KOPT-K1 (cell line): ENCODE data around the gene STK24.

Experiments
- H3K27ac ChIP-seq: fragments of 200-600 bp; sonication (generic); 2 replicates; pipeline ENCODE4 v1.5.1; 2016; ENCODE audit warnings: antibody characterized with exemption, mild to moderate bottlenecking, low read depth, low read length; ENCODE audit not compliant: poor library complexity, severe bottlenecking
- H3K36me3 ChIP-seq: fragments of 200-600 bp; sonication (generic); 2 replicates; pipeline ENCODE4 v1.5.1; 2017; ENCODE audit warnings: antibody characterized with exemption, mild to moderate bottlenecking, low read length, moderate library complexity; ENCODE audit not compliant: insufficient read depth
- H3K9me3 ChIP-seq: fragments of 200-600 bp; sonication (generic); 2 replicates; pipeline ENCODE4 v1.5.1; 2017; ENCODE audit warnings: antibody characterized with exemption, low read length, mild to moderate bottlenecking; ENCODE audit not compliant: insufficient read depth, poor library complexity, severe bottlenecking

The STK24 gene

GRCh38 chr13:98478189-98479129 lies 98.4 kb downstream of the STK24 start:
- Histone ChIP-seq H3K27ac (peak overlapping the region; percentile 32), H3K9me3 (no peaks in the 10 kb centered on the region), H3K36me3 (peaks cover 30% of the 10 kb centered on the region)

DNA sequence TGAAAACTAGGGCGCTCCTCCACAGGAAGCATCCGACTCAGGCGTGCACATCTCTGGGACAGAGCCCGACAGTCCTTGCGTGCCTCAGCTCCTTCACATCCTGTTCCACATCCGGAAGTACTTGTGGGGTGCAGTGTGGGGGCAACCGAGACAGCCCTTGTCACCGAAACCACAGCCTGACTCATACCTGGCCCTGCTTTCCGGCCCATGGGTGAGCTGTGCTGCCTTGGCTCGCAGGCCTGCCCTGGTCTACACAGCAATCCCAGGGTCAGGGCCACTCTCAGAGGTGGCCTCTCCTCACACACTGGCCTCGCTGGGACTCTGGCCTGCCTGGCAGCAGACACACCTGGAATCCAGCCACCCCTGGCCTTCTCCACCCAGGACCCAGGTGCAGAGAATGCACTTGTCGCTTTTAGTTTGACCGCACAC lies 100.4 kb downstream of the STK24 start:
- peaks cover 43% of the 10 kb centered on the region for H3K36me3 ChIP-seq
- peak overlapping the region; percentile 74 for H3K27ac ChIP-seq
- H3K9me3 ChIP-seq = no peaks in the 10 kb centered on the region

GRCh38 chr13:98476106-98476505 lies 100.8 kb downstream of the STK24 start:
- Histone ChIP-seq H3K9me3 (no peaks in the 10 kb centered on the region), H3K36me3 (peaks cover 43% of the 10 kb centered on the region), H3K27ac (peak overlapping the region; percentile 74)

- Histone ChIP-seq H3K36me3 (peaks cover 45% of the 10 kb centered on the region), H3K9me3 (no peaks in the 10 kb centered on the region), H3K27ac (peak overlapping the region; percentile 35)
Measured at GRCh38 chr13:98475522-98475921, 101.4 kb downstream of the STK24 start.

GRCh38 chr13:98474761-98475160 lies 102.1 kb downstream of the STK24 start:
- Histone ChIP-seq H3K9me3 (no peaks in the 10 kb centered on the region), H3K36me3 (peaks cover 51% of the 10 kb centered on the region), H3K27ac (no peak overlapping the region)

- Histone ChIP-seq H3K36me3 (peaks cover 55% of the 10 kb centered on the region), H3K9me3 (no peaks in the 10 kb centered on the region), H3K27ac (no peak overlapping the region)
Measured at GRCh38 chr13:98474292-98474691, 102.6 kb downstream of the STK24 start.

- Histone ChIP-seq H3K36me3 (peaks cover 61% of the 10 kb centered on the region), H3K27ac (no peak overlapping the region), H3K9me3 (no peaks in the 10 kb centered on the region)
Measured at GRCh38 chr13:98473788-98474144, 103.1 kb downstream of the STK24 start.

GRCh38 chr13:98473135-98473787 lies 103.6 kb downstream of the STK24 start:
- Histone ChIP-seq H3K9me3 (no peaks in the 10 kb centered on the region), H3K36me3 (peaks cover 66% of the 10 kb centered on the region), H3K27ac (no peak overlapping the region)

GRCh38 chr13:98471934-98472333 lies 105.0 kb downstream of the STK24 start:
- Histone ChIP-seq H3K36me3 (peaks cover 79% of the 10 kb centered on the region), H3K9me3 (no peaks in the 10 kb centered on the region), H3K27ac (no peak overlapping the region)

GRCh38 chr13:98470920-98471319 lies 106.0 kb downstream of the STK24 start:
- Histone ChIP-seq H3K36me3 (peaks cover 89% of the 10 kb centered on the region), H3K9me3 (no peaks in the 10 kb centered on the region), H3K27ac (no peak overlapping the region)

DNA sequence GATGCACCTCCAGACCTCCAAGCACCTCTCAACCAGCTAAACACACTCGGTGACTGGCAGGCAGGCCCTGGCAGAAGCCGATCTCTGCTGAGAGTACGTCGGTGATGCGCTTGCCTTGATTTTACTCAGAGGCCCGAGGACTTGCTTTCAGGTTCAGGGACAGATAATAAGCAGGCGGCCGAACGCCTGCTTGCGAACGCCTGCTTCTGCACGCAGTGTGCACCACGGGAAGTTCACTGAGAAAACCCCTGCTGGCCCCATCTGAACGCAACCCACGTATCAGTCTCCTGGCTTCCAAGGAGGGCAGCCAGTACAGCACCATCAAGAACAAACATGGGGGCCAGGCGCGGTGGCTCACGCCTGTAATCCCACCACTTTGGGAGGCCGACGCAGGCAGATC lies 108.0 kb downstream of the STK24 start:
- peaks cover 93% of the 10 kb centered on the region for H3K36me3 ChIP-seq
- H3K9me3 ChIP-seq = no peaks in the 10 kb centered on the region
- H3K27ac ChIP-seq = no peak overlapping the region

DNA sequence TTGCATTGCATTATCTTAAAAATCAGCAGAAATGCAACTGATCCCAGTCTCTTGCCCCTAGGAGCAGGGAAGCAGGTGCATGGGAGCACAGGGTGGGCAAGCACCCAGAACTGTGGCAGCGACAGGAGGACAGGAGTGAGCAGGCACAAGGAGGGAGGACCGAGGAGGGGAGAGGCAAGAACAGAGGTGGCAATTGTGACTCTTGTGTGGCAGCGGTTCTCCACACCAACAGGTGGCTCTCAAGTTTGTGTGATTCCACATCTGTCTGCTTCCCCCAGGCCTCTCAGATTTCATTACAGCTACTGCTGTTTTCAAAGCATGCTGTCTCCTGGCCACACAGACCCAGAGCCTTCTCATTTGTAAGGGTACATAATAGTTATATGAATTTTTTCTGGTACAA lies 108.5 kb downstream of the STK24 start:
- peaks cover 93% of the 10 kb centered on the region for H3K36me3 ChIP-seq
- no peaks in the 10 kb centered on the region for H3K9me3 ChIP-seq
- no peak overlapping the region for H3K27ac ChIP-seq

GRCh38 chr13:98467263-98467985 lies 109.5 kb downstream of the STK24 start:
- Histone ChIP-seq H3K9me3 (no peaks in the 10 kb centered on the region), H3K27ac (no peak overlapping the region), H3K36me3 (peaks cover 94% of the 10 kb centered on the region)

DNA sequence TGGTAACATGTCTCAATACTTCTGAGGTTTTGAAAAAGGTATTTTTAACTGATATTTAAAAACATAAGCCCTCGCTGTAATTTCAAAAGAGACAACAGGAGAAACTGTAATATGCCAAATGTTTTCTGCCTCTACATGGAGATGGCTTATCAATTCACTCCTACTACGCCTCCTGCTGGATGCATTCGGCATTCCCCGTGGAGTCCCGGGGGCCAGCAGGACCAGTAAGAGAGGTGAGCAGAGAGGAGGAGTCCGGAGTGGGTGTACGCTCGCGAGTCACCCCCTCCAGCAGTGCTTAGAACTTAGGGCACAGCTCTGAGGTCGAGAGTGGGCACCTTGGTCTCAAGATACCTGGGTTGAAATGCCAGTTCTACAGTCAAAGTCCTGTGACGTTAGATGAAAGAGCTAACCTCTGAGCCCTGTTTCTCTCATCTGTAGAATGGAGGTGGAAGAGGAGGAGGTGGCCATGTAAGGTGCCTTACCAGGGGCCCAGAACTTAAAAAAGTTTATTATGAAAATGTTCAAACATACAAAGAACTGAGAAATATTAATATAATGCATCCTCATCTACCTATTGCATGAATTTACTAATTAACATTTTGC lies 110.2 kb downstream of the STK24 start:
- H3K36me3 ChIP-seq = peaks cover 94% of the 10 kb centered on the region
- no peaks in the 10 kb centered on the region for H3K9me3 ChIP-seq
- no peak overlapping the region for H3K27ac ChIP-seq

DNA sequence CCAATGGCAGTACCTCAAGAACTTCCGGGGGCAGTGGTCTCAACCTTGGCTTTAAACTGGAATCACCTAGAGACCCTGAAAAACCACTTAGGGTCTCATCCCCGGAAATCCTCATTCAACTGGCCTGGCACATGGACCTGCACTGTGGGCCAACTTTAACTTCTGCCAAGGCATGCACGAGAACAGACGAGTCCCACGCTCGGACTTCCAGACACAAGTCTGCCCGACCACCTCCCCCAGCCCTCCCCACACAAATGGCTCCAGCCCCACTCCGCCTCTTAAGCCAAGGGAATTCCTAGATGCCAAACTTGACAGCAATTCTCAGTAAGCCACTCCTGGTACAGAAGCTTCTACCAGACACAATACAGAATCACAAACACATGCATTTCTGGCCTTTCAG lies 114.0 kb downstream of the STK24 start:
- no peaks in the 10 kb centered on the region for H3K9me3 ChIP-seq
- H3K36me3 ChIP-seq = peaks cover 96% of the 10 kb centered on the region
- no peak overlapping the region for H3K27ac ChIP-seq
